ENCODE data around the gene RGS3. TPM values are rescaled to one million over a fixed set of nuclear protein-coding genes. Genes with fewer than 3 reads are reported as not detected.

Gene RGS3
- total and polyA plus RNA-seq, 10 donors = 17.5 to 122 (median 82.5) TPM

GRCh38 chr9:113640418-113640817 is 176.9 kb downstream of the RGS3 start:
- peak; percentile 36 for DNase-seq
- Histone ChIP-seq H3K4me1 (no peaks in the 10 kb centered on the region), H3K9me3 (no peaks in the 10 kb centered on the region), H3K27me3 (replicated peaks in 1 of 7) (no peaks in the 10 kb centered on the region), H3K27ac (no peak overlapping the region), H3K36me3 (no peaks in the 10 kb centered on the region), H3K4me3 (no peak overlapping the region)
- intact Hi-C loops (cut with DNase I; ENCODE audit: low total_unique reads) = no loop called here
- 83 to 94% (median 87%) methylated on average over 6 of the region's 6 CpGs for WGBS, 5 donors
- TF ChIP-seq, protein P1, sequence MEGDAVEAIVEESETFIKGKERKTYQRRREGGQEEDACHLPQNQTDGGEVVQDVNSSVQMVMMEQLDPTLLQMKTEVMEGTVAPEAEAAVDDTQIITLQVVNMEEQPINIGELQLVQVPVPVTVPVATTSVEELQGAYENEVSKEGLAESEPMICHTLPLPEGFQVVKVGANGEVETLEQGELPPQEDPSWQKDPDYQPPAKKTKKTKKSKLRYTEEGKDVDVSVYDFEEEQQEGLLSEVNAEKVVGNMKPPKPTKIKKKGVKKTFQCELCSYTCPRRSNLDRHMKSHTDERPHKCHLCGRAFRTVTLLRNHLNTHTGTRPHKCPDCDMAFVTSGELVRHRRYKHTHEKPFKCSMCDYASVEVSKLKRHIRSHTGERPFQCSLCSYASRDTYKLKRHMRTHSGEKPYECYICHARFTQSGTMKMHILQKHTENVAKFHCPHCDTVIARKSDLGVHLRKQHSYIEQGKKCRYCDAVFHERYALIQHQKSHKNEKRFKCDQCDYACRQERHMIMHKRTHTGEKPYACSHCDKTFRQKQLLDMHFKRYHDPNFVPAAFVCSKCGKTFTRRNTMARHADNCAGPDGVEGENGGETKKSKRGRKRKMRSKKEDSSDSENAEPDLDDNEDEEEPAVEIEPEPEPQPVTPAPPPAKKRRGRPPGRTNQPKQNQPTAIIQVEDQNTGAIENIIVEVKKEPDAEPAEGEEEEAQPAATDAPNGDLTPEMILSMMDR (IDR thresholded peaks at IDR 0.05 in 8 of 11, conservative IDR thresholded peaks at IDR 0.05 in 3 of 11) = no peak
- TF ChIP-seq POLR2A (IDR thresholded peaks at IDR 0.05) (no peak), POLR2AphosphoS5 (IDR thresholded peaks at IDR 0.05) (no peak)

GRCh38 chr9:113641100-113641885 is 177.8 kb downstream of the RGS3 start:
- TF ChIP-seq POLR2A (IDR thresholded peaks at IDR 0.05) (no peak), POLR2AphosphoS5 (IDR thresholded peaks at IDR 0.05) (no peak)
- TF ChIP-seq, protein P1 (IDR thresholded peaks at IDR 0.05 in 8 of 11, conservative IDR thresholded peaks at IDR 0.05 in 3 of 11) = no peak
- Histone ChIP-seq H3K27me3 (replicated peaks in 1 of 7) (no peaks in the 10 kb centered on the region), H3K4me1 (no peaks in the 10 kb centered on the region), H3K4me3 (no peak overlapping the region), H3K9me3 (no peaks in the 10 kb centered on the region), H3K27ac (no peak overlapping the region), H3K36me3 (no peaks in the 10 kb centered on the region)
- intact Hi-C loops (cut with DNase I; ENCODE audit: low total_unique reads) = no loop called here
- no peak for DNase-seq
- 83 to 92% (median 89%) methylated on average over 7 of the region's 7 CpGs for WGBS, 5 donors

- H3K36me3 ChIP-seq = no peaks in the 10 kb centered on the region
- no peak overlapping the region for H3K4me3 ChIP-seq
- 81 to 91% (median 84%) methylated on average over 2 of the region's 2 CpGs for WGBS, 5 donors
- DNase-seq = no peak
- intact Hi-C loops (cut with DNase I; ENCODE audit: low total_unique reads) = no loop called here
- no peaks in the 10 kb centered on the region for H3K27me3 ChIP-seq (replicated peaks in 1 of 7)
- H3K4me1 ChIP-seq = peaks cover 0 to 9% (median 2%) of the 10 kb centered on the region in 6 donors
- H3K9me3 ChIP-seq = no peaks in the 10 kb centered on the region
- TF ChIP-seq POLR2A (IDR thresholded peaks at IDR 0.05) (no peak), POLR2AphosphoS5 (IDR thresholded peaks at IDR 0.05) (no peak)
- TF ChIP-seq, protein P1 (IDR thresholded peaks at IDR 0.05 in 8 of 11, conservative IDR thresholded peaks at IDR 0.05 in 3 of 11) = no peak
- no peak overlapping the region for H3K27ac ChIP-seq
Measured at GRCh38 chr9:113644321-113644720, 180.8 kb downstream of the RGS3 start.

GRCh38 chr9:113645227-113645977 is 181.9 kb downstream of the RGS3 start:
- Histone ChIP-seq H3K27ac (no peak overlapping the region), H3K27me3 (replicated peaks in 1 of 7) (no peaks in the 10 kb centered on the region), H3K4me1 (peaks cover 0 to 13% (median 2%) of the 10 kb centered on the region in 6 donors), H3K36me3 (no peaks in the 10 kb centered on the region), H3K9me3 (no peaks in the 10 kb centered on the region), H3K4me3 (no peak overlapping the region)
- intact Hi-C loops (cut with DNase I; ENCODE audit: low total_unique reads) = no loop called here
- no peak for DNase-seq
- 92 to 97% (median 94%) methylated on average over 15 of the region's 15 CpGs for WGBS, 5 donors
- no peak for TF ChIP-seq POLR2A (IDR thresholded peaks at IDR 0.05)
- no peak for TF ChIP-seq POLR2AphosphoS5 (IDR thresholded peaks at IDR 0.05)
- TF ChIP-seq, protein P1 (IDR thresholded peaks at IDR 0.05 in 8 of 11, conservative IDR thresholded peaks at IDR 0.05 in 3 of 11) = no peak
